SW 1271 (cell line): ENCODE results near the gene PRKAG2.
"Not testable (repeated sequence)": the region's sequence is repeated elsewhere in the genome, so short reads cannot be mapped to it uniquely, and the experiment has no call there.

Source experiments
- DNase-seq, 2 experiments: peaks; one replicate each; lab custom pipeline; 2025; lab: John Stamatoyannopoulos, UW

PRKAG2 gene

DNA sequence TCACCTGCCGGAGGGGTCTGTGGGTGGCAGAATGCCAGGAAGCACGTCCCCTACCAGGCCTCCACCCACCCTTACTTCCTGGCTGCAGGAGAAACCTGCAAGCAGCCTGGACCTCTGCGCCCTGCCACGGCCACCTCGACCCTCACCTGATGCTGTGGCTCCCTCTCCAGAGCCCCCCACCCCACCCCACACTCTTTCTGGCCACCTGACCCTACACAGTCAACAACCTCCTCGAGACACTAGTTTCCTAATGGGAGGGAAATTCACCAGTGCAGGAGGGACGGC lies 91.3 kb downstream of the PRKAG2 start:
- no peak for DNase-seq

GRCh38 chr7:151784853-151785680 lies 91.8 kb downstream of the PRKAG2 start:
- DNase-seq, result no peak

- no peak for DNase-seq
These were observed 92.8 kb downstream of the PRKAG2 start for GRCh38 chr7:151783958-151784575.

DNA sequence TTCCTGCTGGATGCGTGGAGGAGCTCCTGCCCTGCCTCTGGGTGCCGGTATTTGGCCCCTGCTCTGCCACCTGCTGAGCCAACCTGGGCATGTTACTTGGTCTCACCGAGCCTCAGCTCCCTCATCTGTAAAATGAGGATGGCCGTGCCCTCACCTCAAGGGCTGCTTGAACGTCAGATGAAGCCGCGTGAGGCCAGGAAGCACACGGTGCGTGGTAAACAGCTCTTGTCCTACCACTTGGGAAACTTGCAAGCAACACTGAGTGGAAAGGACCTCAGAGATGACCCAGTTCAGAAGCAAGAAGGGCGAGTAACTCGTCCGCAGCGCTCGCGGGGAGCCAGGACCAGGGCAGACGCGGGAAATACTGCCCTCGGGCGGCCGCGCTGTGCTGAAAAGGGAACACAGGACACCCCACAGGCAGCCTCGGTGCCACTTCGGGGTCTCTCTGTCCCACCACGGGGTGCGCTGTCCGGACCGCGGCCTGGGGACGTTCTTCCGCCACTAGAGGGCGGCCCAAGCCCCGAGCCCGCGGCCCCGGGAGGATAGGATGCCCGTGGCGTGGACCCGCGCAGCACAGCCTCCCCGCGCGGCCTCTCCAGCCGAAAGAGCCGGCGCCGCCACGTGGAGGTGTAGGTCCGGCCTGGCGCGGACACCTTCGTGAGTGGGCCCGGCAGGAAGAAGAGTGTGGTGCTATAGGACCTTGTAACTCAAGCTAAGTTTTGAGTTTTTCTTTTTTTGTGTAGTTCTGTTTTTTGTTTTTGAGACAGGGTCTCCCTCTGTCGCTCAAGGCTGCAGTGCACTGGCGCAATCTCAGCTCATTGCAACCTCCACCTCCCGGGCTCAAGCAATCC lies 94.1 kb downstream of the PRKAG2 start:
- DNase-seq, result peak; percentile 47 to 70

DNA sequence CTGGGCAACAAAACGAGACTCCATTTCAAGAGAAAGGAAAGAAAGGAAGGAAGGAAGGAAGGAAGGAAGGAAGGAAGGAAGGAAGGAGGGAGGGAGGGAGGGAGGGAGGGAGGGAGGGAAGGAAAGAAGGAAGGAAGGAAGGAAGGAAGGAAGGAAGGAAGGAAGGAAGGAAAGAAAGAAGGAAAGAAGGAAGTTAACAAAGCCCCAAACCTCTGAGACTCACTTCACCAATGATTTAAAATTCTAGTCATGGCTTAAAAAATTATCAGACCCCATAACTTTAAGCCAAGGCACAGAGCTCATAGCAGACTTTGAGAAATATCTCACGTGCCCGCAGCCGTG lies 94.7 kb downstream of the PRKAG2 start:
- DNase-seq, result not testable (repeated sequence)

DNA sequence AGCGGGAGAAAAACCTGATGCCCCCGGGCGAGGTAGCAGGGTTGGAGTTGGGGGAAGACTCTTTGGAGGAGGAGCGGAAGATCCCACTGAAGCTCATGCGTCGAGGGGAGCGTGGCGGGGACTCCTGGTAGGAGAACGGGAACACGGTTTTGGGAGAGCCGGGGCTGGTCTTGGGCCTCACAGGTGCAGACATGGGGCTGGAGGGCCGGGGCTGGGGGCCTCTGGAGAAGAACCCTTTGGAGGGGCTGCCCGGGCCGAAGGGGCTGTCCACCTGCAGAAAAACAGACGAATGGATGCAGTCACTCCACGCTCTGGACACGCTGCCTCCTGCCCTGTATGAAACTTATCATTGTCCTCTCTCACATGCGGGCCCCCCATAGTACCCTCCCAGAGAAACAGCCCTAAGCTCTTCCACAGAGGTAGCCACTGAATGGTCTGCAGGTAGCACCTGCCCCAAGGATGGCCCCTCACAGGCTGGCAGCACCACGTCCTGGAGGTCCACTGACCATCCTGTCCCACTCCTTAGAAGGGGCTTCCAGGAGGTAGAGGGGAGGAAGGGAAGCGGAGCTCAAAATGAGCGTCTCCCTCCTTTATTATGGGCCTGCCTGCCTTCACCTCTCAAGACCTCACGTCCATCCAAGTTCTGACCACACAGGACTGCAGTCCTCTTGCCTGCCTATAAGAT lies 95.6 kb downstream of the PRKAG2 start:
- no peak for DNase-seq

GRCh38 chr7:151780631-151781030 lies 96.3 kb downstream of the PRKAG2 start:
- DNase-seq, result no peak

- no peak for DNase-seq
These were observed 97.2 kb downstream of the PRKAG2 start for GRCh38 chr7:151779678-151780077.

DNA sequence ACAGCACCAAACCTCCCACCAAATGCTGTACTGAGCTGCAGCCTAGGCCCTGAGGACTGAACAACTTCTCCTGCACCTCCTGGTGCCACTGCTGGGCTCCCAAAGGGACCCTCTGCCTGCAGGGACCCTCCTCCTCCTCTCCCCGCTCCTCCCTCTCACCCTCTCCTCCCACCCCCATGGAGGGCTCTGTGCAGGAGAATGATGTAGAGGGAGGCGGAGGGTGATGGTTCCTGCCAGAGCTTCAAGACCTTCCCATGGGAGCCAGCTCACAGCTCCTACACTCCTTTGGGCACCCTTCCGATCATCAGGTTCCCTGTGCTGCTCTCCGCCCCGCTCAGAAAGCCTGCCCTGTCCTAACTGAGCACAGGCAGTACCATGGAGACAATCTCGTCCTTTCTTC lies 97.7 kb downstream of the PRKAG2 start:
- no peak for DNase-seq

DNA sequence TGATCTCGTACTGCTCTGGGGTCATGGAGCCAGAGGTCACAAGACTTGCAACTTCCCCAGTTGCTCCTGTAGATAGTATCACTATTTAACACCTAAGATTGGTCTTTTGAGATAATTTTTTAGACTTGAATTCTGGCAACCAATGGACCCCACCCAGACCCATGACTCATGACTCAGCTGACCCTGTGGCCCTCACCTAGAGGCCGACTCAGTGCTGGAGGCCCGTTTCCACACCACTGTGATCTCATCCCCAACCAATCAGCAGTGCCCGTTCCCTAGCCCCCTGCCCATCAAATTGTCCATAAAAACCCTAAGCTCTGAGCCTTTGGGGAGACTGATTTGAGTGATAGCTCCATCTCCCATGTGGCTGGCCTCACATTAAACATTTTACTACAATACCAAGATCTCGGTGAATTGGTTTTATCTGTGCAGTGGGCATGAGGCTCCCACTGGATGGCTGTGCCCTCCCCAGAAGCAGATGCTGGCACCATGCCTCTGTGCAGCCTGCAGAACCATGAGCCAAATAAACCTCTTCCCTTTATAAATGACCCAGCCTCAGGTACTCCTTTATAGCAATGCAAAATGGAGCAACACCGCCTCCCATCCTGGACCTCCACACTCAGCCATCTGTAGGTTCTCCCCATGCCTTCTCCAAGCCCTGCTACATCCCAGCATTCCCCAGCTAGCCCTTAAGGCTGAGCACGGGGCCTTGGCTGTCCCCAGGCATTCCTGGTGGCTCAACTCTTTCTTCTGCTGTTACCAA lies 98.8 kb downstream of the PRKAG2 start:
- DNase-seq, result no peak

DNA sequence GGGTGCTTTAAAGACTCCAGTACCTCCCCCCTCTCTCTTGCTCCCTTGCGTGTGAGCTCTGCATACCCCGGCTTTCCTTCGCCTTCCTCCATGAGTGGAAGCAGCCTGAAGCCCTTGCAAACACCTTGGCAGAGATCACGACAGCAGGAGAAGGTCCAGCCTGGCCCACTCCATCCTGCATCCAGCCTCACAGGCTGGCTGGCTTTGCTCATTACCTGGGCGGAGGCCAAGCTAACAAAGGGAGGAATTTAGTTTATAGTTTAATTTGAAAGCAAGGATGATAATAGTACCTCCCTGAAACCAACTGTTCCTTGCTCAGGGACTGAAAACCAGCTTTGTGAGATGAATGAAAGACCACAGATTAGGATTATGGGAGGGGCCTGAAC lies 99.4 kb downstream of the PRKAG2 start:
- DNase-seq, result no peak

- DNase-seq, result no peak
These were observed 99.9 kb downstream of the PRKAG2 start for GRCh38 chr7:151776876-151777494.

DNA sequence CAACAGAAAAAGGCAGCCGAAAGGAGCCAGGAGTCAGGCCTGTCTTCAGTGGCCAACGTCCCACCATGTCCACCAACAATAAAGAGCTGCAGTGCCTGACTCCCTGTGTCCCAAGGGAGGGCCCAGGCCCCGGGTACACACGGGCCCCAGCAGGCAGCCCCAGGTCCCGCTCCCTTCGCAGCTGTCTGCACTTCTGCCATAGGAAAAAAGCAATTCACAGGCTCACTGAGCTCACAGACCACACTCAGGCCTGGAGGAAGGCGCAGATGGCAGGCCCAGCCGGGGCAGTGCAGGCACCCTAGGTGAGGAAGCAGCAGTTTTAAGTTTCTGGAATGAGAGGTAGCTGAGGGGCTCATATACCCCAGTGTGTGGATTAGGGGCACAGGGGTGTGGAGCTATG lies 100.5 kb downstream of the PRKAG2 start:
- DNase-seq, result no peak

GRCh38 chr7:151775547-151776443 lies 101.1 kb downstream of the PRKAG2 start:
- no peak for DNase-seq

DNA sequence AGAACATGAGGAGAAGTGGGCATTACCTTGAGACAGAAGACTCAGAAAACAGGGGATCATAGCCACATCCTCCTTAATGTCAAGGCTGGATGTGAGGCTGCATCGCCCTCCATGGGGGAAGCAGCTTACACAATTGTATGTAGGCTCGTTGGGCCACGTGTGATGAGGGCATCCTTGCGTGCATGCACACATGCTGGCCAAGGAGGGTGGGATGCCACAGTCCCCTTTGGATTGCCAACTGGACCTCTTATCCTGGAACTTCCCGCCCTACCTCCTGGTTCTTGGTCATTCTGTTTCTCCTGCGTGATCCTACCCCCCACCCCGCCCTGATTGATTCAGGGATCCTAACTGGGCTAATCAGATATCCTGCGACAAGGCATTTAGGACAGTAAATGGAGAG lies 102.0 kb downstream of the PRKAG2 start:
- no peak for DNase-seq

DNA sequence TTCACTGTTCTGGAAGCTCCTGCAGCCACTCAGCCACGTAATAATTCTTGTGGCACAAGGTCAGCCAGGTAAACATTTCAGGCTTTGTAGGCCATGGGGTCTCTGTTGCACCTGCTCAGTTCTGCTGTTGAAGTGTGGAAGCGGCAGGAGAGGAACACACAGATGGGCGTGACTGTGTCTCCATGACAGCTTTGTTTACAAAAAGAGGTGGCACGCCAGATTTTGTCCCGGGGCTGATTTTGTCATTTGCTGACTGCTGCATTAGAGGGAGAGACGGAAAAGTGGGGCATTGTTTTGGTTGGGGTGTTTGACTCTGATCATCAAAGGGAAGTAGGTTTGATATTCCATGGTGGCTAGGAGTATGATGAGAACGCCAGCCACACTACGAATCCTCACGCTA lies 103.1 kb downstream of the PRKAG2 start:
- no peak for DNase-seq

DNA sequence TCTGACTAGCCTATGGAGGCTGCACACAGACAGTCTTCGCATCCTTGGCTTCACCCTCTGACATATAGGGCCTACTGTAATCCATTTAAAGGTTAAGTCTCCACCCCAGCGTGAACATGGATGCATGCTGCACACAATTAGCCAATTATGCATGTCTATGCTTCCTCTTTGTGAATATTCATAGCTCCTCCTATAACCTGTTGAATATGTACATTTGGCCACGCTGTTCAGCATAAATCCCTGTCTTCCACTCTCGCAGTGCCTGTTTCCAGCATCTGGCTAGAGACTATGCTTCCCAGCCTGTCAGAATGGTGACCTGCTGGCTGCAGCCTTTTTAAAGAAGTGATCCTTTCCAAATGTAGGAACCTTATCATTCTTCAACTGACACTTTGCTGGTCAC lies 106.7 kb downstream of the PRKAG2 start:
- no peak for DNase-seq

DNA sequence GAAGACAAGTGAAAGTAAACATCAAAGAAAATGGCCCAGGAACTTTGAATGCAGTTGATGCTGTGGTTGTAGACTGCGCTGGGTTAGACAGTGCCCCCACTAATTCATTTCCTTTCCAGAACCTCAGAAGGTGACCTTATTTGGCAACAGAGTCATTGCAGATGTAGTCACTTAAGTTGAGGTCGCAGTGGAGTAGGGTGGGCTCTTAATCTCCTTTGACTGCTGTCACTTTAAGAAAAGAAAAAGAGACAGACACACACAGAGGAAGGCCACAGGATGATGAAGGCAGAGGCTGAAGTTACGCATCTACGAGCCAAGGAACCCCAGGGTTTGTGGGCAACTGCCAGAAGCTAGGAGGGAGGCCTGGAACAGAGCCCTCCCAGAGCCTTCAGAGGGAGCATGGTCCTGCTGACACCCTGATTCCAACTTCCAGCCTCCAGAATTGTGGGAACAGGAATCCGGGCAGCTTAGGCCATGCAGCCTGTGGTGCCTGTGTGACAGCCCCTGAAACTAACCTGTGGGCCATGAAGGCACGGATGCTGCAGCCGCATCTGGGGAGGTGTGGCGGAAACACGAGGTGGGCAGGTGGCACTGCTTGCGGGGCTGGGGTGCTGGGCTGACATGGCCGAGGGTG lies 107.6 kb downstream of the PRKAG2 start:
- no peak for DNase-seq

GRCh38 chr7:151768805-151769187 lies 108.1 kb downstream of the PRKAG2 start:
- no peak for DNase-seq

DNA sequence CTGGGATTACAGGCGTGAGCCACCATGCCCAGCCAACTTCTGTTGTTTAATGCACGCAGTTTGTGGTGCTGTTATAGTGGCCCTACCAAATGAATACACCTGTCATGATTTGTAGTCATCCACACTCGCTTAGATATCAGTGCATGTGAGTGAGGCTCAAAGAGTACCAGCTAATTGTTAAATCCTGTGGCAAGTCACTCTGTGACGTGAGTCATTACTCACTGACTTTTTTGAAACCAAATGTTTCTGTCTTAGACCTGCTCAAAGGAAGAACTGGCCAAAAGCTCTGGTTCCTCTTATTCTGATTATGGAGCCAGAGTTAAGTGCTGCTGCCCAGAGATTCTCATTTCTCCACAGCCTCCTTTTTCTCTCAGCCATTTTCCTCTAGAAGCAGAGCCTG lies 109.4 kb downstream of the PRKAG2 start:
- no peak for DNase-seq
